Hepatocyte (in vitro differentiated cells): ENCODE measurements around the gene FDXR. TPM values are rescaled to one million over a fixed set of nuclear protein-coding genes. Genes with fewer than 3 reads are reported as not detected.
A peak's percentile ranks its signal among the peaks of the same experiment; 100 is the strongest.

ENCODE experiments used
- DNase-seq: peaks from one replicate; pipeline ENCODE4 v3.0.0-alpha.2; 2016; ENCODE audit warnings: low spot score
- H2AFZ ChIP-seq: fragments of 200-600 bp; sonication (generic); 2 replicates; pipeline ENCODE4 v1.6.0; 2016; ENCODE audit warnings: antibody characterized with exemption, mild to moderate bottlenecking
- H3K27ac ChIP-seq: fragments of 200-600 bp; sonication (generic); 2 replicates; pipeline ENCODE4 v1.5.1; 2016; ENCODE audit warnings: mild to moderate bottlenecking
- H3K27me3 ChIP-seq: fragments of 200-600 bp; sonication (generic); 2 replicates; pipeline ENCODE4 v1.6.1; 2016
- H3K36me3 ChIP-seq: fragments of 200-600 bp; sonication (generic); replicated peaks from 2 replicates; pipeline ENCODE4 v1.5.1; 2016; ENCODE audit warnings: low read depth; ENCODE audit not compliant: insufficient read depth
- H3K4me1 ChIP-seq: fragments of 200-600 bp; sonication (generic); 2 replicates; pipeline ENCODE4 v1.5.1; 2016; ENCODE audit warnings: mild to moderate bottlenecking, moderate library complexity; ENCODE audit not compliant: insufficient read depth
- H3K4me2 ChIP-seq: fragments of 200-600 bp; sonication (generic); 2 replicates; pipeline ENCODE4 v1.6.0; 2016
- H3K4me3 ChIP-seq: fragments of 200-600 bp; sonication (generic); 2 replicates; pipeline ENCODE4 v1.5.1; 2016; ENCODE audit warnings: mild to moderate bottlenecking
- H3K79me2 ChIP-seq: fragments of 200-600 bp; sonication (generic); 2 replicates; pipeline ENCODE4 v1.6.0; 2017; ENCODE audit warnings: mild to moderate bottlenecking
- H3K9me2 ChIP-seq: fragments of 200-600 bp; sonication (generic); replicated peaks from 2 replicates; pipeline ENCODE4 v1.6.0; 2017; ENCODE audit warnings: mild to moderate bottlenecking; ENCODE audit not compliant: insufficient read depth
- H3K9me3 ChIP-seq: fragments of 200-600 bp; sonication (generic); 2 replicates; pipeline ENCODE4 v1.5.1; 2016; ENCODE audit warnings: low read depth, mild to moderate bottlenecking
- H4K20me1 ChIP-seq: fragments of 200-600 bp; sonication (generic); 2 replicates; pipeline ENCODE4 v1.6.0; 2016; ENCODE audit warnings: mild to moderate bottlenecking; ENCODE audit not compliant: insufficient read depth, poor library complexity, severe bottlenecking
- CTCF ChIP-seq: fragments of 200-600 bp; sonication (generic); IDR thresholded peaks from 2 replicates; pipeline ENCODE4 v1.5.1; 2016; ENCODE audit warnings: antibody characterized with exemption, mild to moderate bottlenecking; ENCODE audit not compliant: poor library complexity
- EZH2 ChIP-seq: fragments of 200-600 bp; sonication (generic); IDR thresholded peaks from 2 replicates; pipeline ENCODE4 v1.6.1; 2016; ENCODE audit warnings: antibody characterized with exemption, mild to moderate bottlenecking, borderline replicate concordance
- EZH2phosphoT487 ChIP-seq: fragments of 200-600 bp; sonication (generic); IDR thresholded peaks from one replicate; pipeline ENCODE4 v1.6.1; 2018; ENCODE audit warnings: antibody characterized with exemption, mild to moderate bottlenecking, low read depth, moderate library complexity; ENCODE audit not compliant: unreplicated experiment, severe bottlenecking
- WGBS: methylation state at CpG from one replicate; pipeline ENCODE4 v1.1.6; 2016; ENCODE audit warnings: low lambda C conversion rate; ENCODE audit errors: missing lambda C conversion rate; 5-methylcytosine and 5-hydroxymethylcytosine counted together
- polyA plus RNA-seq: library from polyadenylated mRNA; unstranded; fragments of >200 nt; fragmentation: Nextera tagmentation; extraction: Ambion mirVana; gene quantifications from 2 replicates; pipeline ENCODE4 v1.2.1, GENCODE V29; 2016
- total RNA-seq: library from RNA; depleted of rRNA; stranded (reverse); fragments of >200 nt; gene quantifications from 2 replicates; pipeline ENCODE4 v1.2.3, GENCODE V29; 2014

FDXR gene
- total and polyA plus RNA-seq, 2 experiments from 2014 or later, result 12.2 to 14.2 TPM

DNA sequence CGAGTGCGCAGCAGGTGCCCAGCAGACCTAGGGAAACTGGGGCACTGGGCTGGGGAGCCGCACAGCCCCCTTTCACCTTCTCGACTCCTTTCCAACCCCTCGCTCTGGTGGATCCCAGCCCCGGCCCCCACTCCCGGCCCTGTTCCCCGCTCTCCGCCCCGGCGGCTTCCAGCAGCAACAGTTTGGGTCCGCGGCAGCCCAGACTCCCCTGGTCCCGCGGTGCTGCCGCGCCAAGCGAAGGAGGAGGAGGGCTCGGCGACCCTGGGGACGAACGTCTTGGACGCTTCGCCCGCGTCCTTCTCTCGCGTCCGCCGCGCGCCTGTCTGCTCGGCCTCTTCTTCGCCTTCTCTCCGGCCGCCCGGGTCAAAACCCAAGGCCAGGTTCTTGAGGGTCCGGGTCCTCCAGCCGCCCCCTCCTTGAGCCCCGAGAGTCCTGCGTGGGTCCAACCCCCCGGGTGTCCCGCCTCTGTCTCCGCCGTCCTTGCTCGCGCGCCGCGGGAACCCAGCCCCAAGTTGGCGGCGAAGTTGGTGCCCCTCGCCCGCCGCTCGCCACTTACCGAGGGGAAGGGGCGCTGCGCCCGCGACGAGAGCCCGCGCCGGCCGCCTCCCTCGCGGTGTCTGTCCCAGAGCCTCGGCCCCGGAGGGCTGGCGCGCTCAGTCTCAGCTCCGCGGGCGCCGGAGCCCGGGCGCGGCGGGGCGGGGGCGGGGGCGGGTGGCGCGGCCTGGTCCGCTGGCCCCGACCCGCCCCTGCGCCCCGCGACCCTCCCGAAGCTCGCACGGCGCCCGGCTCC lies 11.7 kb downstream of the FDXR start:
- DNase-seq, result no peak
- WGBS, result 5% methylated on average over 31 of the region's 96 CpGs
- H3K36me3 ChIP-seq, result no peaks in the 10 kb centered on the region
- H2AFZ ChIP-seq, result no peak overlapping the region
- no peaks in the 10 kb centered on the region for H3K9me3 ChIP-seq
- peaks cover 17% of the 10 kb centered on the region for H3K4me1 ChIP-seq
- H3K4me3 ChIP-seq, result no peak overlapping the region
- TF ChIP-seq EZH2phosphoT487 (peak; percentile 90), CTCF (no peak), EZH2 (peak; percentile 16)
- H3K4me2 ChIP-seq, result peak overlapping the region; percentile 95
- no peaks in the 10 kb centered on the region for H3K9me2 ChIP-seq
- H4K20me1 ChIP-seq, result no peaks in the 10 kb centered on the region
- no peaks in the 10 kb centered on the region for H3K79me2 ChIP-seq
- H3K27me3 ChIP-seq, result peaks cover 53% of the 10 kb centered on the region
- no peak overlapping the region for H3K27ac ChIP-seq

GRCh38 chr17:74860229-74860871 lies 12.4 kb downstream of the FDXR start:
- no peaks in the 10 kb centered on the region for H4K20me1 ChIP-seq
- no peaks in the 10 kb centered on the region for H3K9me2 ChIP-seq
- no peaks in the 10 kb centered on the region for H3K9me3 ChIP-seq
- no peaks in the 10 kb centered on the region for H3K36me3 ChIP-seq
- H3K4me3 ChIP-seq, result no peak overlapping the region
- peaks cover 17% of the 10 kb centered on the region for H3K4me1 ChIP-seq
- peak overlapping the region; percentile 95 for H3K4me2 ChIP-seq
- 16% methylated on average over 37 of the region's 44 CpGs for WGBS
- no peak overlapping the region for H2AFZ ChIP-seq
- H3K27me3 ChIP-seq, result peaks cover 58% of the 10 kb centered on the region
- DNase-seq, result no peak
- TF ChIP-seq EZH2, result peak; percentile 90
- no peak for TF ChIP-seq CTCF
- H3K79me2 ChIP-seq, result no peaks in the 10 kb centered on the region
- H3K27ac ChIP-seq, result no peak overlapping the region

DNA sequence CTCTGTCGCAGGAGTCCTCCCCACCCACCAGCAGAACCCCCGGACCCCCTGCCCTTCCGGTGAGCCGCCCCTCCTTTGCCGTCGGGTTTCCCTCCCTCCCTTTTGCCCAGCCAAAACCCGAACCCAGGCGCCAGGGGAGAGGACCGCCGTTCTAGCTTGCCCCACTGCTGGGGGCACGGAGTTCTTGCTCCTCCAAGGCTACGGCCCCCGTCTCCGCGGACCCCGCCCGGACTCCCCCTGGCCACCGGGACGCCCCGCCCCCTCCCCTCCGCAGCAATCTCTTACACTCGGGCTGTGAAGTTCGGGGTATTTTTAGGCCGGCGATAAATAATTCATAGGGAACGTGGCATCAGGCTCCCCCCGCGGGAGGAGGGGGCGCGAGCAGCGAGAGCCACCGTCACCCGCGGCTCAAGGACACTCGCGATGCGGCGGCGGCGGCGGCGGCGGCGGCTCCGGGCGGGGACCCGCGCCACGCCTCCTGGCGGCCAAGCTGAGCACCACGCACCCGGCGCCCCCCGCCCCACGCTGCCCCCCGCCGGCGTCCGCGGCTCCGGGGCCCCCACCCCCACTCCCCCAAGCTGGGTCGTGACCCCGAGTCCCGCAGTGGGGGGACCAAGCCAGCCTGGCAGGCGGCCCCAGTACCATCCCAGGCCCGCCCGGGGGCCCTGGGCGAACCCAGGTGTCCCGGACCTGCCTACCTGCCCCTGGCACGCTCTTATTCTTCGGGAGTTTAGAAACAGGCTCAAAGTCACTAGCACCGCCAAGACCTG lies 13.2 kb downstream of the FDXR start, which contains the start of gene GRIN2C:
Gene GRIN2C, minus strand, starts transcription at position 427 of the 770 bp plus-strand sequence. CDS start 4,793 bp downstream, outside the sequence.
- peak within 1 kb of the TSS; percentile 39 for H3K4me3 ChIP-seq
- DNase-seq, result peak; percentile 42
- no peak within 1 kb of the TSS for H3K27ac ChIP-seq
- no peaks in the 10 kb centered on the region for H4K20me1 ChIP-seq
- H3K9me3 ChIP-seq, result no peaks in the 10 kb centered on the region
- H3K36me3 ChIP-seq, result no peaks in the 10 kb centered on the region
- peaks cover 17% of the 10 kb centered on the region for H3K4me1 ChIP-seq
- H3K79me2 ChIP-seq, result no peaks in the 10 kb centered on the region
- TF ChIP-seq EZH2, result peak; percentile 7
- TF ChIP-seq CTCF, result peak; percentile 47
- peak; percentile 34 for TF ChIP-seq EZH2phosphoT487
- peaks cover 65% of the 10 kb centered on the region for H3K27me3 ChIP-seq
- no peaks in the 10 kb centered on the region for H3K9me2 ChIP-seq
- H3K4me2 ChIP-seq, result peak within 1 kb of the TSS; percentile 95
- WGBS, result 14% methylated on average over 32 of the region's 72 CpGs
- H2AFZ ChIP-seq, result no peak within 1 kb of the TSS
